Measurements from ENCODE around the gene ALCAM. TPM values are rescaled to one million over a fixed set of nuclear protein-coding genes. Genes with fewer than 3 reads are reported as not detected.

The ALCAM gene
- total and polyA plus RNA-seq, 2 of the 8 experiments (the other 6 are each of a cell fraction or from before 2014, with no cell fraction given) = 10.8 to 33.0 TPM

DNA sequence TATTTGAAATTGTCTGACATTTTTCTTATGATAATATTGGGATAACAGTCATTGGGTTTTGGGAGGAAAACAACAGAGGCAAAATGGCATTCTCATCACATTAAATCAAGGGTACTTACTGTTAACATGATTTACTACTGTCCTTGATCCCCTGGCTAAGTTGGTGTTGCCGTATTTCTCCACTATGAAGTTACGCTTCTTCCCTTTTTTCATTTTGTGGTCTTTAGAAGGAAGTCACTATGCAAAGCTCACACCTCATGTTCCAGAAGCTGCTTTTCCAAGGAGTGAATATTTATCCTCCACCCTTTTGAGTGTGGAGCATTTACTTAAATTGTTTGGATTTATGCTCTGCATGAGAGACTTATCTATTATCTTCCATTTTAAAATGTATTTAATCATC lies 63.7 kb downstream of the ALCAM start:
- Histone ChIP-seq H3K4me3 (ENCODE audit: extremely low read depth in 1 of 4, insufficient read depth in 2 of 4, low read depth in 3 of 4, low read length in 4 of 4) (no peak overlapping the region), H4K8ac (ENCODE audit: extremely low read depth, insufficient read depth, low read length) (no peak overlapping the region), H2AFZ (ENCODE audit: low read length) (no peak overlapping the region), H4K5ac (ENCODE audit: insufficient read length, low read depth, low read length) (no peak overlapping the region), H3K56ac (replicated peaks; ENCODE audit: insufficient read length, low read depth, low read length) (no peak overlapping the region), H2BK120ac (replicated peaks; ENCODE audit: low read depth, low read length) (no peak overlapping the region), H4K20me1 (replicated peaks in 1 of 2; ENCODE audit: control insufficient read depth in 1 of 2, insufficient read depth in 2 of 2, low read length in 2 of 2) (no peaks in the 10 kb centered on the region), H2BK20ac (ENCODE audit: low read length) (no peak overlapping the region), H3K79me1 (ENCODE audit: low read depth, low read length) (no peaks in the 10 kb centered on the region), H3K4ac (replicated peaks; ENCODE audit: insufficient read length, low read depth, low read length) (no peak overlapping the region), H2BK12ac (ENCODE audit: low read depth, low read length) (no peak overlapping the region), H3K23ac (ENCODE audit: insufficient read length) (no peak overlapping the region), H3K27me3 (replicated peaks in 1 of 4; ENCODE audit: control insufficient read depth in 3 of 4, extremely low read depth in 1 of 4, insufficient read depth in 3 of 4, low read length in 3 of 4) (no peaks in the 10 kb centered on the region), H3K9me3 (ENCODE audit: insufficient read depth in 2 of 2, low read depth in 1 of 2, low read length in 1 of 2) (0 out of 4 replicates have a peak, but pooled peaks cover 0 to 1% of the 10 kb centered on the region in 2 experiments), H3K23me2 (ENCODE audit: low read depth, low read length) (no peaks in the 10 kb centered on the region), H3K36me3 (ENCODE audit: control insufficient read depth in 2 of 4, insufficient read depth in 4 of 4, low read length in 3 of 4) (no peaks in the 10 kb centered on the region), H3K14ac (ENCODE audit: insufficient read length) (no peak overlapping the region), H3K4me2 (ENCODE audit: insufficient read depth in 1 of 2, low read depth in 2 of 2, low read length in 2 of 2) (no peak overlapping the region), H3K18ac (ENCODE audit: extremely low read depth, low read length) (no peak overlapping the region), H3K9ac (replicated peaks in 1 of 4; ENCODE audit: extremely low read depth in 1 of 4, low read depth in 3 of 4, low read length in 3 of 4) (no peak overlapping the region), H2BK5ac (ENCODE audit: low read depth, low read length) (no peak overlapping the region), H3K4me1 (replicated peaks in 1 of 4; ENCODE audit: control insufficient read depth in 3 of 4, insufficient read depth in 4 of 4, low read length in 3 of 4) (peaks cover 0 to 3% (median 0%) of the 10 kb centered on the region in 4 experiments; a peak in 1 of 7 replicates), H3K79me2 (ENCODE audit: control insufficient read depth in 1 of 2, insufficient read depth in 2 of 2, low read length in 2 of 2) (peaks cover 0 to 3% of the 10 kb centered on the region in 2 experiments; a peak in 1 of 4 replicates), H3K27ac (ENCODE audit: low read depth, low read length) (no peak overlapping the region), H2BK15ac (ENCODE audit: low read length) (no peak overlapping the region), H4K91ac (replicated peaks; ENCODE audit: insufficient read length, low read length) (no peak overlapping the region), H2AK5ac (ENCODE audit: low read depth, low read length) (no peak overlapping the region)
- POLR2A ChIA-PET (ENCODE audit: partially characterized antibody) = no interaction called here
- WGBS, 2 experiments (ENCODE audit: extremely low coverage in 1 of 2, insufficient coverage in 1 of 2, insufficient read length in 1 of 2, insufficient replicate concordance in 2 of 2, low coverage in 1 of 2, low lambda C conversion rate in 2 of 2, missing lambda C conversion rate in 1 of 2) = 92% methylated on average over 2 of the region's 2 CpGs; no CpG with 5 or more reads in 1 of the 2 experiments
- CTCF ChIA-PET (ENCODE audit: partially characterized antibody) = no interaction called here
- FAIRE-seq = no peak
- no peak for DNase-seq (ENCODE audit: low read depth in 1 of 2, low spot score in 2 of 2)
- TF ChIP-seq SP1 (IDR thresholded peaks at IDR 0.05; ENCODE audit: low read depth, low read length) = no peak
- no peak for TF ChIP-seq MAFK (IDR thresholded peaks at IDR 0.05; ENCODE audit: low read depth, low read length)
- TF ChIP-seq HDAC6 (IDR thresholded peaks at IDR 0.05; ENCODE audit: low read depth, low read length) = no peak
- no peak for TF ChIP-seq PHF8 (conservative IDR thresholded peaks at IDR 0.05; ENCODE audit: low read depth, low read length)
- TF ChIP-seq JUN (IDR thresholded peaks at IDR 0.05; ENCODE audit: low read depth, low read length) = no peak
- TF ChIP-seq POU5F1 (IDR thresholded peaks at IDR 0.05; ENCODE audit: low read depth, low read length) = no peak
- no peak for TF ChIP-seq SUZ12 (IDR thresholded peaks at IDR 0.05; ENCODE audit: low read length)
- TF ChIP-seq CTBP2 (IDR thresholded peaks at IDR 0.05; ENCODE audit: borderline replicate concordance, insufficient read depth, insufficient read length, low read length) = no peak
- no peak for TF ChIP-seq HDAC2 (IDR thresholded peaks at IDR 0.05; ENCODE audit: borderline replicate concordance in 1 of 2, low read depth in 2 of 2, low read length in 2 of 2)
- no peak for TF ChIP-seq CREB1 (IDR thresholded peaks at IDR 0.05)
- TF ChIP-seq CHD1 (IDR thresholded peaks at IDR 0.05; ENCODE audit: low read depth, low read length) = no peak
- no peak for TF ChIP-seq GABPA (IDR thresholded peaks at IDR 0.05; ENCODE audit: borderline replicate concordance, insufficient read depth, low read length)
- TF ChIP-seq SIRT6 (IDR thresholded peaks at IDR 0.05; ENCODE audit: low read length) = no peak
- no peak for TF ChIP-seq EP300 (IDR thresholded peaks at IDR 0.05; ENCODE audit: borderline replicate concordance in 1 of 2, low read depth in 2 of 2, low read length in 2 of 2)
- no peak for TF ChIP-seq KDM5A (IDR thresholded peaks at IDR 0.05; ENCODE audit: low read length)

Measured in H1 (cell line).